GM10266 (cell line): ENCODE measurements around the gene S100A8.

Experiments
- DNase-seq: peaks from one replicate; pipeline ENCODE4 v3.0.0; 2012; ENCODE audit errors: extremely low spot score
- TF ChIP-seq, protein P1 (sequence below): IDR thresholded peaks from 2 replicates; pipeline ENCODE4 v1.5.1; 2012; ENCODE audit warnings: mild to moderate bottlenecking, low read depth; ENCODE audit not compliant: control insufficient read depth, insufficient read depth; ENCODE audit errors: missing control alignments

The S100A8 gene

DNA sequence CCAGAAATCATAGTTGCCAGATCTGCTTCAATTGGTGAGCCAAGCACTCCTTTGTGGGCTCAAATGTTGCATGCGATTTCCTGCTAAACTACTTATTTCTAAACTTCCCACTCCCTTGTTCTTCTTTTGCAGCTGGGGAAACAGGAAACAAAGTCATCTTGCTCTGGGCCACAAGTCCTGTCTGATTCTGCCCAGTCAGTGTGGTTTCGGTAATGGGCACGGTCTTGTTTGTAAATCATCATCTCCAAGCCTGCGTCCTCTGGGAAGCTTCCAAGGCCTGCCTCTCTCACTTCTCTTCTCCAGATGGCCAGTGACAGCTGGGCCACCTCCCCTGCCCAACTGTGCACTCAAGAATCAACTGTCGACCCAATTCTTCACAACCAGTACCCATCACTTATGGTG, 4.4 kb downstream of the S100A8 start:
- no peak for DNase-seq
- TF ChIP-seq, protein P1, sequence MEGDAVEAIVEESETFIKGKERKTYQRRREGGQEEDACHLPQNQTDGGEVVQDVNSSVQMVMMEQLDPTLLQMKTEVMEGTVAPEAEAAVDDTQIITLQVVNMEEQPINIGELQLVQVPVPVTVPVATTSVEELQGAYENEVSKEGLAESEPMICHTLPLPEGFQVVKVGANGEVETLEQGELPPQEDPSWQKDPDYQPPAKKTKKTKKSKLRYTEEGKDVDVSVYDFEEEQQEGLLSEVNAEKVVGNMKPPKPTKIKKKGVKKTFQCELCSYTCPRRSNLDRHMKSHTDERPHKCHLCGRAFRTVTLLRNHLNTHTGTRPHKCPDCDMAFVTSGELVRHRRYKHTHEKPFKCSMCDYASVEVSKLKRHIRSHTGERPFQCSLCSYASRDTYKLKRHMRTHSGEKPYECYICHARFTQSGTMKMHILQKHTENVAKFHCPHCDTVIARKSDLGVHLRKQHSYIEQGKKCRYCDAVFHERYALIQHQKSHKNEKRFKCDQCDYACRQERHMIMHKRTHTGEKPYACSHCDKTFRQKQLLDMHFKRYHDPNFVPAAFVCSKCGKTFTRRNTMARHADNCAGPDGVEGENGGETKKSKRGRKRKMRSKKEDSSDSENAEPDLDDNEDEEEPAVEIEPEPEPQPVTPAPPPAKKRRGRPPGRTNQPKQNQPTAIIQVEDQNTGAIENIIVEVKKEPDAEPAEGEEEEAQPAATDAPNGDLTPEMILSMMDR: no peak

DNA sequence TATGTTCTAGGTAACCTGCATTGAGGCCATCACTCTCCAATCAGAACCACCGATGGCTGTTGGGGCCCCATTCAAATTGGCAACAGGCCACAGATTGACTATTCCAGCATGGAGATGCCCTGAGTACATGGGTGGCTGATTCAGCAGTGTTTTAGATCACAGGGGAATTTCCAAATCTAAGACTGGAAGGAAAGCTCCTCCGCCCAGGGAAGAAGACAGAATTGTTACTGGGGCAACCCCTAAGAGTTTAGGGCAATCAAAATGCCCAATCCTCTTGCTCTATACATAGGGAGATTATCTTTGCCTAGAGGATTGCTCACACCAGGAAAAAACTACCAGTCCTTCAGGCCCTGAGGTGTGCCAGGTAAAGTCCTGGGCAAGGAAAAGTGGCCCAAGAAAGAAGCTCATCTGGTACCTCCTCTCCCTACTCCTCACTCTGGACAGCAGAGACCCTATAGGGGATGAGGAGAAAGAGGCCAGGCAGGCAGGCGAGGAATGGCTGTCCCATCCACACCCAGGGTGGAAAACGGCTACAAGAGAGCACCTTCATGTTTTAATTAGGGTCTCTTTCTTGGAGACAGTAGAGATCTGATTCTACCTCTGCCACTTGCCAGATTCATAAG, 5.8 kb downstream of the S100A8 start:
- DNase-seq: no peak
- TF ChIP-seq, protein P1: no peak

DNA sequence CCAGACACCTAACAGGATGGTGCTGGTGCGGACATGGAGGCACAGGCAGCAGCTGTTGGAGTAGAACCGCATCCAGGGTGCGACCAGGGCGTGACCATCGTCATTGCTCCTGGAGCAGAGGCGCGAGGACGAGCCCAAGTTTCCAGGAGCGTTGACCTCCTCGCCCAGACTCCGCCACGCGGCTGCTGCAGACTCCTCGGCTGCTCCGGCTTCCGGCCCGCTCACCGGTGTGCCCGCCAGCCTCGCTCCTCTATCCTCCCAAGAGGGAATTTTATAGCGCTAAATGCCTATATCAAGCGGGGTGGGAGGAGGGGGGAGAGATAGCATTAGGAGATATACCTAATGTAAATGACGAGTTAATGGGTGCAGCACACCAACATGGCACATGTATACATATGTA, 10.2 kb downstream of the S100A8 start:
- no peak for DNase-seq
- TF ChIP-seq, protein P1: no peak

DNA sequence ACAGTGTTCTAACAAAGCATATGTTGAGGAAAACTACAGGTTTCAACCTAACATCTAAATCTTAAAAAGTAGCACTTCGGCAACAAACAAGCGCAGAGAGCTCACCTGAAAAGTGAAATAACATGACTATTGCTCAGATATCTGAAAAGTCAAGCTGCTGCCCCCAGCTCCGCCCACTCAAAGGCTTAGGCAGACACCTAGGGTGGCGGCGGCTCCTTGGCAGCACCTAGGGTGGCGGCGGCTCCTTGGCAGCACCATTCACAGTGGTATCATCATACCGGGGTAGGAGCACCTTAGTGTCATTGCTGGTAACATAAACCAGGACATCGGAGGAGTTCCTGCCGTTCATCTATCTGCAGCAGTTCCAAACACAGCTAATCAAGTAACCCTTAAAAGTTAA, 11.3 kb downstream of the S100A8 start:
- TF ChIP-seq, protein P1: no peak
- DNase-seq: no peak

DNA sequence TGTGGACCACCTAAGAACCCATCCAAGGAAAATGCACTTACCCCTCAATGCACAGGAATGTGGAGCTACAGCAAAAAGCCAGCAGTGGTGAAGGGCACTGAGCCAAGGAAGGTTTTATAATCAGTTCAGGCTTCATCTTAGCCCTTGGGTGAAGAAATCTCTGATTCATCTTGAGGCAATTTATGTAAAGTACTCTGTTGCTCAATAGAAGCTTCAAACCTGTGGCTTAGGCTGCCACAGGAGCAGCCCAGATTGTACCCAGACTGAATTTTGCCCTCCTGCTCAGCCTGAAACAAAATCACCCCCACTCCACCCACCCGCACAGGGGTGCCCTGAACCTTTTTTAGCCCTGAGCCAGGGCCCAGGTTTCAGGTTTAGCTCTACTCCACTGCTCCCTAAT, 15.4 kb downstream of the S100A8 start, which contains the start of gene S100A12:
Gene S100A12, minus strand, starts transcription at position 111 of the 400 bp plus-strand sequence. CDS start 1,029 bp downstream, outside the sequence.
- no peak for DNase-seq
- TF ChIP-seq, protein P1: no peak

DNA sequence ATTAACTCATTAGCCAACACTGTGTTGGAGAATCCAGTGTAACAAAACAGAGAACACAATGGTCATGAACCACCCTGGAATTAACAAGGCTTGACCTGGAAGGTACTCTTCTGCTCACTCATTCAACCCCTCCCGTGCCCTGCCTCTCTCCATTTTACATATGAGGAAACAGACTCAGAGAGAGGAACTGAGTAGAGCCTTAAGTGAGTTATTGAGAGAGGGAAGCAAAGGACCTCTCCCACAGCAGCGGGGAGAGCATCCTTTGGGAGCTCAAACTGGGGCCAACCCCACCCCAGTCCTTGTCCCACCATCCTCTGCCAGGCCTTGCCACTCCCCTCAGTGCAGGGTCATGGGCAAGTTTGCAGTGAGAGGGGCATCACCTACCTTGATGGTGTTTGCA, 16.8 kb downstream of the S100A8 start:
- TF ChIP-seq, protein P1: no peak
- no peak for DNase-seq

DNA sequence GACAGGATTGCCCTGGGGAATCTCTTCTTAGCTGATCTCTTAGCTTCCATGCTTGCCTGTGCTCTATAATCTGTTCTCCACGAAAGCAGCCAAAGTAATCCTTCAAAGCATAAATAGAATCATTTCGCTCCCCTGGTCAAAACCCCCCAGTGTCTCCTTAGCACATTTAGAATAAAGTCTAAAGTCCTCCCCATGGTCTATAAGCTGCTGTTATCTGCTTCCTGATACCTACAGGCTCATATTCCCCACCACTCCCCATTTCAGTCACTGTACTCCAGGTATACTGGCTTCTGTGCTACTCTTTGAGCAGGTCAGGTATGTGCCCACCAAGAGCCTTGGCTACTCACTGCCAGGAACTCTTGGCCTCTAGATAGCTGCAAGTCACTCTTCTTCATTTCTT, 18.3 kb downstream of the S100A8 start:
- DNase-seq: no peak
- TF ChIP-seq, protein P1: no peak
